PC-3 (cell line): ENCODE data around the gene PCDH10.

Experiments
- CTCF ChIP-seq: fragments of 300-600 bp; sonication (generic); conservative IDR thresholded peaks from 2 replicates; pipeline ENCODE4 v1.5.1; 2017; ENCODE audit warnings: antibody characterized with exemption, low read depth, mild to moderate bottlenecking, low read length
- EZH2phosphoT487 ChIP-seq: fragments of 300-600 bp; sonication (generic); IDR thresholded peaks from 2 replicates; pipeline ENCODE4 v1.6.1; 2018; ENCODE audit warnings: mild to moderate bottlenecking, antibody characterized with exemption, low read length, borderline replicate concordance

- TF ChIP-seq CTCF: no peak
- no peak for TF ChIP-seq EZH2phosphoT487
These were observed 40.0 kb downstream of the PCDH10 start for GRCh38 chr4:133189147-133189517.
